Neural cell (in vitro differentiated cells): ENCODE data around the gene MYADML2. TPM values are rescaled to one million over a fixed set of nuclear protein-coding genes. Genes with fewer than 3 reads are reported as not detected.

Source experiments
- H2AFZ ChIP-seq: fragments of 200-600, 300-800 bp; sonication (generic), shearing (Covaris generic); 2 replicates; pipeline ENCODE4 v1.6.0; 2014; ENCODE audit warnings: low read depth, mild to moderate bottlenecking, antibody characterized with exemption, low read length, moderate library complexity
- H3F3A ChIP-seq: fragments of 200-600 bp; shearing (Covaris generic); 2 replicates; pipeline ENCODE4 v1.6.1; 2016; ENCODE audit warnings: mild to moderate bottlenecking, moderate library complexity, mixed read lengths, antibody characterized with exemption, low read length; ENCODE audit not compliant: insufficient read depth, poor library complexity, severe bottlenecking
- H3K27ac ChIP-seq: fragments of 200-600, 300-800 bp; sonication (generic), shearing (Covaris generic); 2 replicates; pipeline ENCODE4 v1.5.1; 2014; ENCODE audit warnings: mild to moderate bottlenecking, low read length, moderate library complexity
- H3K27me3 ChIP-seq: fragments of 300-800, 200-600 bp; sonication (generic), shearing (Covaris generic); 2 replicates; pipeline ENCODE4 v1.6.0; 2014; ENCODE audit warnings: mild to moderate bottlenecking, low read depth, low read length, moderate library complexity; ENCODE audit not compliant: insufficient read depth
- H3K36me3 ChIP-seq: fragments of 300-800, 200-600 bp; sonication (generic), shearing (Covaris generic); 2 replicates; pipeline ENCODE4 v1.5.1; 2014; ENCODE audit warnings: mild to moderate bottlenecking, antibody characterized with exemption, low read length, moderate library complexity; ENCODE audit not compliant: insufficient read depth
- H3K4me2 ChIP-seq: fragments of 300-800, 200-600 bp; sonication (generic), shearing (Covaris generic); 2 replicates; pipeline ENCODE4 v1.6.0; 2014; ENCODE audit warnings: mild to moderate bottlenecking, low read length
- H3K4me3 ChIP-seq: fragments of 300-800, 200-600 bp; sonication (generic), shearing (Covaris generic); 2 replicates; pipeline ENCODE4 v1.5.1; 2014; ENCODE audit warnings: mild to moderate bottlenecking, low read length, moderate library complexity
- H3K79me2 ChIP-seq: fragments of 200-600 bp; shearing (Covaris generic); replicated peaks from 2 replicates; pipeline ENCODE4 v1.6.0; 2014; ENCODE audit warnings: mild to moderate bottlenecking, low read length, moderate library complexity; ENCODE audit not compliant: insufficient read depth
- H3K9ac ChIP-seq: fragments of 300-800, 200-600 bp; sonication (generic), shearing (Covaris generic); 2 replicates; pipeline ENCODE4 v1.6.1; 2016; ENCODE audit warnings: mild to moderate bottlenecking, low read length, mixed read lengths
- H3K9me2 ChIP-seq: fragments of 200-600 bp; shearing (Covaris generic); 2 replicates; pipeline ENCODE4 v1.6.1; 2016; ENCODE audit warnings: mild to moderate bottlenecking, low read length, mixed read lengths; ENCODE audit not compliant: insufficient read depth
- H3K9me3 ChIP-seq: fragments of 200-600, 300-800 bp; sonication (generic), shearing (Covaris generic); 2 replicates; pipeline ENCODE4 v1.6.1; 2016; ENCODE audit warnings: mild to moderate bottlenecking, mixed run types, low read length, moderate library complexity, mixed read lengths
- H4K20me1 ChIP-seq: fragments of 200-600 bp; shearing (Covaris generic); 2 replicates; pipeline ENCODE4 v1.6.1; 2016; ENCODE audit warnings: mild to moderate bottlenecking, mixed run types; ENCODE audit not compliant: insufficient read depth
- EP300 ChIP-seq: fragments of 450-650 bp; conservative IDR thresholded peaks from 2 replicates; pipeline ENCODE4 v1.6.1; 2014; ENCODE audit warnings: antibody characterized with exemption, mild to moderate bottlenecking, moderate library complexity; ENCODE audit not compliant: poor library complexity, severe bottlenecking
- EZH2 ChIP-seq: fragments of 200-600, 300-800 bp; shearing (Covaris generic), sonication (generic); IDR thresholded peaks from 2 replicates; pipeline ENCODE4 v1.6.1; 2014; ENCODE audit warnings: antibody characterized with exemption, low read length, borderline replicate concordance, mild to moderate bottlenecking; ENCODE audit not compliant: insufficient read depth, poor library complexity, severe bottlenecking
- MXI1 ChIP-seq: fragments of 450-650 bp; conservative IDR thresholded peaks from 2 replicates; pipeline ENCODE4 v1.6.1; 2014; ENCODE audit warnings: antibody characterized with exemption, mild to moderate bottlenecking; ENCODE audit not compliant: poor library complexity, severe bottlenecking
- POLR2AphosphoS5 ChIP-seq: IDR thresholded peaks from 2 replicates; pipeline ENCODE4 v1.6.1; 2012
- RAD21 ChIP-seq: fragments of 450-650 bp; conservative IDR thresholded peaks from 2 replicates; pipeline ENCODE4 v1.6.1; 2014; ENCODE audit warnings: antibody characterized with exemption, mild to moderate bottlenecking, moderate library complexity
- SMC3 ChIP-seq: fragments of 450-650 bp; conservative IDR thresholded peaks from 2 replicates; pipeline ENCODE4 v1.6.1; 2014; ENCODE audit warnings: antibody characterized with exemption, mild to moderate bottlenecking, moderate library complexity; ENCODE audit not compliant: poor library complexity
- TAF1 ChIP-seq: IDR thresholded peaks from 2 replicates; pipeline ENCODE4 v1.6.1; 2012; ENCODE audit warnings: low read depth
- polyA plus RNA-seq: library from polyadenylated mRNA; depleted of rRNA; stranded (reverse); fragments of >200 nt; gene quantifications from 2 replicates; pipeline ENCODE4 v1.2.3, GENCODE V29; 2014
- TF ChIP-seq, protein P1 (sequence below): fragments of 450-650 bp; IDR thresholded peaks from 2 replicates; pipeline ENCODE4 v1.5.1; 2014; ENCODE audit warnings: antibody characterized with exemption, mild to moderate bottlenecking, moderate library complexity; ENCODE audit not compliant: poor library complexity, severe bottlenecking
- TF ChIP-seq, protein P2 (sequence below): IDR thresholded peaks from 2 replicates; pipeline ENCODE4 v1.6.1; 2012; ENCODE audit warnings: borderline replicate concordance

MYADML2 gene
- polyA plus RNA-seq, 1 donor from 2014 or later: 1.1 TPM

DNA sequence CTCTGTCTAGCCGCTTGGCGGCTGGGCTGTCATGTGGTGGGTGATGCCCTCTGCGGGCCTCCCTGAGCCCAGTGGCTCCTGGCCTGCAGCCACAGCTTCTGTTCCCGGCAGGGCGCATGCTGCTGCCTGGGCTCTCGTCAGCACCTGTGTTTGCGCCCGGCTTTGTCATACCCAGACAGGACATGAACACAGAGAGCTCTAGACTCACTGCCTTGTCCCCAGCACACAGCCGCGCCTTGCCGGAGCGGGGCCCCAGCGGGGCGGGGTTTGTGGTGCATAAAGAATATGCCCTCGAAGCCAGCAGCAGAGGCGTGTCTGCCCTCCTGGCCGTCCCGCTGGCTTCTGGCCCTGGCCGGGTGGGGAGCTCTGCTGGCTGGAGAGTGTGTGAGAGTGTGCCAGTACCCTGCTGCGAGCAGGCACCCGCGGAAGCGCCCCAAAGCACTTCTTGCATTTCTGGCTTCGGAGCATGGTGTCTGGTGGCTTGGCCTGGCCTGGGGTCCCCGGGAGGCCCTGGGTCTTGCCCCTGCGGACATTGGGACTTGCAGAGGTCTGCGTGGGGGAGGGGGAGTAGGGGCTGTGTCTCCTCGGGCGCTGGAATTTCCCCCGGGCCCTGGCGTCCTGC, 44.8 kb upstream of the MYADML2 start:
- Histone ChIP-seq H3K9me3 (no peaks in the 10 kb centered on the region), H3K9me2 (no peaks in the 10 kb centered on the region), H4K20me1 (no peaks in the 10 kb centered on the region), H3K4me2 (no peak overlapping the region), H3K4me3 (no peak overlapping the region), H3F3A (no peaks in the 10 kb centered on the region), H3K27me3 (no peaks in the 10 kb centered on the region), H2AFZ (no peak overlapping the region), H3K36me3 (no peaks in the 10 kb centered on the region), H3K27ac (no peak overlapping the region), H3K79me2 (no peaks in the 10 kb centered on the region), H3K9ac (no peak overlapping the region)
- no peak for TF ChIP-seq MXI1
- TF ChIP-seq, protein P1, sequence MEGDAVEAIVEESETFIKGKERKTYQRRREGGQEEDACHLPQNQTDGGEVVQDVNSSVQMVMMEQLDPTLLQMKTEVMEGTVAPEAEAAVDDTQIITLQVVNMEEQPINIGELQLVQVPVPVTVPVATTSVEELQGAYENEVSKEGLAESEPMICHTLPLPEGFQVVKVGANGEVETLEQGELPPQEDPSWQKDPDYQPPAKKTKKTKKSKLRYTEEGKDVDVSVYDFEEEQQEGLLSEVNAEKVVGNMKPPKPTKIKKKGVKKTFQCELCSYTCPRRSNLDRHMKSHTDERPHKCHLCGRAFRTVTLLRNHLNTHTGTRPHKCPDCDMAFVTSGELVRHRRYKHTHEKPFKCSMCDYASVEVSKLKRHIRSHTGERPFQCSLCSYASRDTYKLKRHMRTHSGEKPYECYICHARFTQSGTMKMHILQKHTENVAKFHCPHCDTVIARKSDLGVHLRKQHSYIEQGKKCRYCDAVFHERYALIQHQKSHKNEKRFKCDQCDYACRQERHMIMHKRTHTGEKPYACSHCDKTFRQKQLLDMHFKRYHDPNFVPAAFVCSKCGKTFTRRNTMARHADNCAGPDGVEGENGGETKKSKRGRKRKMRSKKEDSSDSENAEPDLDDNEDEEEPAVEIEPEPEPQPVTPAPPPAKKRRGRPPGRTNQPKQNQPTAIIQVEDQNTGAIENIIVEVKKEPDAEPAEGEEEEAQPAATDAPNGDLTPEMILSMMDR: no peak
- TF ChIP-seq SMC3: no peak
- no peak for TF ChIP-seq POLR2AphosphoS5
- no peak for TF ChIP-seq EP300
- no peak for TF ChIP-seq EZH2
- no peak for TF ChIP-seq TAF1
- TF ChIP-seq, protein P2, sequence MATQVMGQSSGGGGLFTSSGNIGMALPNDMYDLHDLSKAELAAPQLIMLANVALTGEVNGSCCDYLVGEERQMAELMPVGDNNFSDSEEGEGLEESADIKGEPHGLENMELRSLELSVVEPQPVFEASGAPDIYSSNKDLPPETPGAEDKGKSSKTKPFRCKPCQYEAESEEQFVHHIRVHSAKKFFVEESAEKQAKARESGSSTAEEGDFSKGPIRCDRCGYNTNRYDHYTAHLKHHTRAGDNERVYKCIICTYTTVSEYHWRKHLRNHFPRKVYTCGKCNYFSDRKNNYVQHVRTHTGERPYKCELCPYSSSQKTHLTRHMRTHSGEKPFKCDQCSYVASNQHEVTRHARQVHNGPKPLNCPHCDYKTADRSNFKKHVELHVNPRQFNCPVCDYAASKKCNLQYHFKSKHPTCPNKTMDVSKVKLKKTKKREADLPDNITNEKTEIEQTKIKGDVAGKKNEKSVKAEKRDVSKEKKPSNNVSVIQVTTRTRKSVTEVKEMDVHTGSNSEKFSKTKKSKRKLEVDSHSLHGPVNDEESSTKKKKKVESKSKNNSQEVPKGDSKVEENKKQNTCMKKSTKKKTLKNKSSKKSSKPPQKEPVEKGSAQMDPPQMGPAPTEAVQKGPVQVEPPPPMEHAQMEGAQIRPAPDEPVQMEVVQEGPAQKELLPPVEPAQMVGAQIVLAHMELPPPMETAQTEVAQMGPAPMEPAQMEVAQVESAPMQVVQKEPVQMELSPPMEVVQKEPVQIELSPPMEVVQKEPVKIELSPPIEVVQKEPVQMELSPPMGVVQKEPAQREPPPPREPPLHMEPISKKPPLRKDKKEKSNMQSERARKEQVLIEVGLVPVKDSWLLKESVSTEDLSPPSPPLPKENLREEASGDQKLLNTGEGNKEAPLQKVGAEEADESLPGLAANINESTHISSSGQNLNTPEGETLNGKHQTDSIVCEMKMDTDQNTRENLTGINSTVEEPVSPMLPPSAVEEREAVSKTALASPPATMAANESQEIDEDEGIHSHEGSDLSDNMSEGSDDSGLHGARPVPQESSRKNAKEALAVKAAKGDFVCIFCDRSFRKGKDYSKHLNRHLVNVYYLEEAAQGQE: no peak
- TF ChIP-seq RAD21: no peak

DNA sequence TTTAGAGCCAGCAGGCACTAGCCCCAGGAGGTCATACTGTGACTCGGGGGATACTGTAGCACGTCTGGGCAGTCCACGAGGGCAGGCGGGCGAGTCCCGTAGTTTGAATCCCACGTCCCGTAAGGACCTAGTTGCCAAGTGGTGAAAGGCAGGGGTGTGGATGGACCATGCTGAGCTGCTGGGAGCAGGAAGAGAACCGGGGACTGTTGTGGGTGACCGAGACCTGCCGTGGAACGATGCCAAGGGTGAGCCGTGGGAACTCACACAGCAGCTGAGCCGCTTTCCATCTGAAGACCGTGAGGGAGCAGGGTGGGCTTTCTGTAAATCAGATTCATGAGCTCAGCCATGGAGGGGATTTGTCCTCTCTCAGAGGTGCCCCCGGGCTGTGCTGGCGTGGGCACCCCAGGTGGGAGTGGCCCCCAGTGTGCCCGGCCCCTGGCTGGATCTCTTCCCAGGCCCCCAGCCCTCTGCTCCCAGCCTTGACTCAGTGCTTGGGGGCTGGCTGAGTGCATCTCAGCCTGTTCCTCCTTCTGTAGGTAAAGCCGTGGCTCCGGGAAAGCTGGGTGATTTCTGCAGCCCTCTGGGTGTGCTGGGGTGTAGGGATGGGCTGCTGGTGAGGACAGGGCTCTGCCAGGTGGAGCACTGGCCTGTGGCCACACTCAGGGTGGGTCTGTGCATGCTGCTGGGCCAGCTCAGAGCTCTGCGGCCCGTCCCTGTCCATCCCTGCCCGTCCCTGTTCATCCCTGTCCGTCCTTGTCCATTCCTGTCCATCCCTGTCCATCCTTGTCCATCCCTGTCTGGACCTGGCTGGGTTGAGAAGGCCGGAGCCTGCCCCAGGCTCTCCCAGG, 44.0 kb upstream of the MYADML2 start:
- Histone ChIP-seq H3K4me3 (no peak overlapping the region), H2AFZ (no peak overlapping the region), H3K9me3 (no peaks in the 10 kb centered on the region), H3K27me3 (no peaks in the 10 kb centered on the region), H3K36me3 (no peaks in the 10 kb centered on the region), H3K4me2 (no peak overlapping the region), H3K9ac (no peak overlapping the region), H3F3A (no peaks in the 10 kb centered on the region), H3K9me2 (no peaks in the 10 kb centered on the region), H4K20me1 (no peaks in the 10 kb centered on the region), H3K79me2 (no peaks in the 10 kb centered on the region), H3K27ac (no peak overlapping the region)
- no peak for TF ChIP-seq SMC3
- no peak for TF ChIP-seq RAD21
- TF ChIP-seq, protein P2: no peak
